GM04504 (cell line): ENCODE results near the gene SCGB2A2.

Experiments
- DNase-seq: peaks from one replicate; pipeline ENCODE4 v3.0.0-alpha.2; 2012; ENCODE audit warnings: low read depth

The SCGB2A2 gene

DNA sequence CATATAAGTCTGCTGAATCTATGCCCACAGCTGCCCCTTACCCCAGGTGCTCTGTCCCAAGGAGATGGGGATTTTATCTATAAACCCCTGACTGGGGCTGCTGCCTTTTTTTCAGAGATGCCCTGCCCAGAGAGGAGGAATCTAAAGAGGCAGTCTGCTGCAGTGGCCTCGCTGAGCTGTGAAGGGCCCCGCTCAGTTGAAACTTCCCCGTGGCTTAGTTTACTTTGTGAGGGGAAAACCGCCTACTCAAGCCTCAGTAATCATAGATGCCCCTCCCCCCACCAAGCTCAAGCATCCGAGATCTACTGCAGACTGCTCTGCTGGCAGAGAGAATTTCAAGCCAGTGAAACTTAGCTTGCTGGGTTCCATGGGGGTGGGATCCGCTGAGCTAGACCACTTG is 36.3 kb downstream of the SCGB2A2 start:
- no peak for DNase-seq

DNA sequence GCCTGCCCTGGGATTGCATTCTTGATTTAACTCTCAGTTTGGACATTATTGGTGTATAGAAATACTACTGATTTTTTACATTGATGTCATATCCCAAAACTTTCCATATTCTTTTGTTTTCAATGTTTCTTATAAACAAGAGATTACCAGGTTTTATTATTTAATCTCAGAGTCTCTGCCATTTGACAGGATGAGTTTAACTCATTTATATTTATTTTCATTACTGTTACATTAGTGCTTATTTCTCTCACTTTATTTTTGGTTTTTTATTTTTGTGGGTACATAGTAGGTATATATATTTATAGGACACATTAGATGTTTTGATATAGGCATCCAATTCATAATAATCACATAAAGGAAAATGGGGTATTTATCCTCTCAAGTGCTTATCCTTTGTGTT is 38.0 kb downstream of the SCGB2A2 start:
- DNase-seq: no peak

DNA sequence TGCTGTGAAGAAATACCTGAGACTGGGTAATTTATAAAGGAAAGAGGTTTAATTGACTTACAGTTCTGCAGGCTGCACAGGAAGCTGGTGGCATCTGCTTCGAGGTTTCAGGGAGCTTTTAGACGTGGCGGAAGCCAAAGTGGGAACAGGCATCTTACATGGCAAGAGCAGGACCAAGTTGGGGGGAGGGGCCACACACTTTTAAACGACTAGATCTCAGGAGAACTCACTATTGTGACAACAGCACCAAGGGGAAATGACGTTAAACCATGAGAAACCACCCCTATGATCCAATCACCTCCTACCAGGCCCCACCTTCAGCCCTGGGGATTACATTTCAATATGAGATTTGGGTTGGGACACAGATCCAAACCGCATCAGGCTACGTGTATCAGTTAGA is 40.0 kb downstream of the SCGB2A2 start:
- no peak for DNase-seq

GRCh38 chr11:62315431-62315830 is 45.5 kb downstream of the SCGB2A2 start:
- DNase-seq: no peak

DNA sequence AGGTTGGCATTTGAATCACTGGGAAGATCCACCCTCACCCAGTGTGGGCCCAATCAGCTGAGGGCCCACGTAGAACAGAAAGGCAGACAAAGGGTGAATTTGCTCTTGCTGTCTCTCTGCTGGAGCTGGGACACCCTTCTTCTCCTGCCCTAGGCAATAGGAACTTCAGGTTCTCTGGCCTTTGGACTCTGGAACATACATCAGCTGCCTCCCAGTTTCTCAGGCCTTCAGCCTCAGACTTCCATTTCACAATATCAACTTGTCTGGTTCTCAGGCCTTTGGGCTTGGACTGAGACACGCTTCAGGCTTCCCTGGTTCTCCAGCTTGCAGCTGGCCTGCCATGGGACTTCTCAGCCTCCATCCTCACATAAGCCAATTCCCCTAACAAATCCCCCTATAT is 52.6 kb downstream of the SCGB2A2 start:
- no peak for DNase-seq
